Progenitor cell of endocrine pancreas (in vitro differentiated cells): ENCODE data around the gene GUCY1A2. TPM values are rescaled to one million over a fixed set of nuclear protein-coding genes. Genes with fewer than 3 reads are reported as not detected.

Experiments
- DNase-seq: peaks from one replicate; pipeline ENCODE4 v3.0.0; 2021; ENCODE audit warnings: low spot score; ENCODE audit not compliant: unreplicated experiment
- H3K27ac Mint-ChIP-seq: 2 replicates; pipeline ENCODE4 v1.8.0; 2021; ENCODE audit warnings: mild to moderate bottlenecking, moderate library complexity, mixed read lengths
- H3K27me3 Mint-ChIP-seq: 2 replicates; pipeline ENCODE4 v1.8.0; 2021; ENCODE audit warnings: mixed read lengths
- H3K36me3 Mint-ChIP-seq: 2 replicates; pipeline ENCODE4 v1.8.0; 2022; ENCODE audit warnings: mixed read lengths; ENCODE audit not compliant: insufficient read depth
- H3K4me1 Mint-ChIP-seq: 2 replicates; pipeline ENCODE4 v1.8.0; 2021; ENCODE audit warnings: low read depth, mixed read lengths
- H3K4me3 Mint-ChIP-seq: 2 replicates; pipeline ENCODE4 v1.8.0; 2021; ENCODE audit warnings: low read depth, mild to moderate bottlenecking, moderate library complexity, mixed read lengths
- H3K9me3 Mint-ChIP-seq: 2 replicates; pipeline ENCODE4 v1.8.0; 2021; ENCODE audit warnings: low read depth, mixed read lengths
- total RNA-seq: library from RNA; stranded (reverse); gene quantifications from 2 replicates; pipeline ENCODE4 v1.2.1, GENCODE V29; 2021
- TF ChIP-seq, protein P1 (sequence below): fragments of 200-600 bp; sonication (generic); IDR thresholded peaks from one replicate; pipeline ENCODE4 v1.5.0; 2021; ENCODE audit warnings: antibody characterized with exemption, mild to moderate bottlenecking; ENCODE audit not compliant: unreplicated experiment

The GUCY1A2 gene
- total RNA-seq, 1 donor from 2014 or later, result 38.5 TPM

DNA sequence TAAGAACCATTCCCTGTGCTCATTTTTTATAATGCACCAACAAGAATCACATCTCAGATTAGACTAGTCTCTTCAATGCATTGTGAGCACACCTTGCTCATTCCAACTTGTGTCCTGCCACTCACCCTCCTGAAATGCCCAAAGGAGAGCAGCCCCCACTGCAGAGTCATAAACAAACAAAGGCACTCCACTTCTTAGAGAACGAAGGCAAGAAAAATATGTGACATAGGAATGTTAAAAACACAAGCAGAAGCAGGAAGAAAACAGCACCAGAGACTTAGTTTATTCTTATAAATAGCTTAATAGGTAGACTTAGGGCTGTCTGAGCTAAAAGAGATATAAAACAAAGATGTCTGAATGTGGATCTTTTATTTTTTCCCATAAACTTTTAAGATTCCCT lies 57.2 kb downstream of the GUCY1A2 start:
- H3K9me3 Mint-ChIP-seq, result peaks cover 3% of the 10 kb centered on the region
- DNase-seq, result no peak

DNA sequence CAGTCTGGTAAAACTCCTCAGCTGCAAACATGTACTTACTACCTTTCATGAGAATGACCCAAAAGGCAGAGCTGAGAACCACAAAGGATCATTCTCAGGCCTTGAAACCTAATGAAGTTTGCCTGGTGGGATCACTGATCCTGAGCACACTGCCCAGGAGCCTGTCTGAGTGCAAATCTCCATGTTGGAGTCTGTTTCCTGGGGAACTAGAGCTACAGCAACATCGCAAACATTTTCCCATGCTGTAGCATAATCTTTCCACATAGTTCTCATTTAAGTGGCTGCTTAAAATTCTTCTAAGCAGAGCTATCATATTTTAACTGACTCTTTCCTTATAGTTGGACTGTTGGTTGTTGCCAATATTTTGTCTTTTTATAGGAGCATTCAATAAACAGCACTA lies 58.5 kb downstream of the GUCY1A2 start:
- Mint-ChIP-seq H3K36me3 (peaks cover 25% of the 10 kb centered on the region), H3K9me3 (peaks cover 7% of the 10 kb centered on the region), H3K27me3 (no peaks in the 10 kb centered on the region), H3K4me1 (peaks cover 14% of the 10 kb centered on the region), H3K4me3 (no peak overlapping the region), H3K27ac (peak overlapping the region; percentile 38)
- DNase-seq, result no peak
- TF ChIP-seq, protein P1, sequence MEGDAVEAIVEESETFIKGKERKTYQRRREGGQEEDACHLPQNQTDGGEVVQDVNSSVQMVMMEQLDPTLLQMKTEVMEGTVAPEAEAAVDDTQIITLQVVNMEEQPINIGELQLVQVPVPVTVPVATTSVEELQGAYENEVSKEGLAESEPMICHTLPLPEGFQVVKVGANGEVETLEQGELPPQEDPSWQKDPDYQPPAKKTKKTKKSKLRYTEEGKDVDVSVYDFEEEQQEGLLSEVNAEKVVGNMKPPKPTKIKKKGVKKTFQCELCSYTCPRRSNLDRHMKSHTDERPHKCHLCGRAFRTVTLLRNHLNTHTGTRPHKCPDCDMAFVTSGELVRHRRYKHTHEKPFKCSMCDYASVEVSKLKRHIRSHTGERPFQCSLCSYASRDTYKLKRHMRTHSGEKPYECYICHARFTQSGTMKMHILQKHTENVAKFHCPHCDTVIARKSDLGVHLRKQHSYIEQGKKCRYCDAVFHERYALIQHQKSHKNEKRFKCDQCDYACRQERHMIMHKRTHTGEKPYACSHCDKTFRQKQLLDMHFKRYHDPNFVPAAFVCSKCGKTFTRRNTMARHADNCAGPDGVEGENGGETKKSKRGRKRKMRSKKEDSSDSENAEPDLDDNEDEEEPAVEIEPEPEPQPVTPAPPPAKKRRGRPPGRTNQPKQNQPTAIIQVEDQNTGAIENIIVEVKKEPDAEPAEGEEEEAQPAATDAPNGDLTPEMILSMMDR, result no peak

More for the DNA sequence above, 57.2 kb downstream of the GUCY1A2 start:
- Mint-ChIP-seq H3K36me3 (peaks cover 22% of the 10 kb centered on the region), H3K4me1 (peaks cover 14% of the 10 kb centered on the region), H3K27me3 (no peaks in the 10 kb centered on the region), H3K4me3 (no peak overlapping the region), H3K27ac (no peak overlapping the region)
- TF ChIP-seq, protein P1, result no peak

DNA sequence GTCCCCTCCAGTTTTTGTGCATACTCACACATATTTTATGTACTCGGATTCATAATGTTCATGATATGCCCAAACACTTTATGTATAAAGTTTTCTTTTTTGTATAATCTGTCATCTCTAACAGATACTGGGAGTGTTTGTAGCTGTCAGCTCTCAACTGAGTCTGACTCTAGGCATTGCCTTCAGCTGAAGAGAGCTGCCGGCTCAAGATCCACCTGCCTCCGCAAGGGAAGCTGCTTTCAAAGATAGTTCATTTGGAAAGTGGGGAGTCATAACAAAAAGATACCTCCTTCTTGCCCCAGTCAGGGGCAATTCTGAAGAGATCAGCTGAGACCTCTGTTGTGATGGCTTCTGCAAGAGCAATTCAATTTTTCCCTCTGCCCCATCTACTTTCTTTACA lies 58.9 kb downstream of the GUCY1A2 start:
- no peak overlapping the region for H3K27ac Mint-ChIP-seq
- H3K4me3 Mint-ChIP-seq, result no peak overlapping the region
- H3K9me3 Mint-ChIP-seq, result peaks cover 7% of the 10 kb centered on the region
- peaks cover 14% of the 10 kb centered on the region for H3K4me1 Mint-ChIP-seq
- peaks cover 24% of the 10 kb centered on the region for H3K36me3 Mint-ChIP-seq
- no peak for DNase-seq
- TF ChIP-seq, protein P1, result no peak
- no peaks in the 10 kb centered on the region for H3K27me3 Mint-ChIP-seq

DNA sequence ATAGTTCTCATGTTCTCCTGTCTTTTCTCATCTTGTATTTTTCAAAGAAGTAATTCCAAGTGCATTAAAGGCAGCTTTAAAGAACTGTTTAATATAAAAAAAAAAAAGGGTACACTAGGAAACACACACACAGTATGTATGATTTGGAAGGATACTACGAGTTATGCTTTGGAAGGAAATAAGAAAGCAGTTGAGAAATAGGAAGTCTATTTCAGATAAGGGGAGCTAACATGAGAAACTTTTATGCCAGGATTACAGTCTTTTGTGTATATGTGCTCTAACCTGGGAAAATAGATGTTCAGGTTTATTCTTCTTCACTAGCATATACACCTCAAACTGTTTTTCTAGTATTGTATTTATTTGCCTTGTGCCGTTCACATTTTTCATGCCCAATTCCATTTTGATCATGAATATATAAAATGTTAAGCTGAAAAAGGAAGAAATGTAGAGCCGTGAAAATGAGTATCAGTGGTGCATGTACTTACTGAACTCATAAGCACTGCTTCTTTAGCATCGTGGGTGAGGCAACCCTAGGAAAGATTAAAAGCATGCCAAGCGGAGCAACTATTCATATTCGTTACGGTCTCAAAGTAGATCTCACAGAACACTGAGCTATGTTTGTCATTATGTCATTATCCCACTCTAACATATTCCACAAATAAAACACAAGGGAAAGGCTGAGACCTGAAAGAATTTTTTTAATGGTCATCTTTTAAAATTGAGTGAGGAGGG lies 59.6 kb downstream of the GUCY1A2 start:
- H3K4me1 Mint-ChIP-seq, result peaks cover 14% of the 10 kb centered on the region
- no peak for DNase-seq

DNA sequence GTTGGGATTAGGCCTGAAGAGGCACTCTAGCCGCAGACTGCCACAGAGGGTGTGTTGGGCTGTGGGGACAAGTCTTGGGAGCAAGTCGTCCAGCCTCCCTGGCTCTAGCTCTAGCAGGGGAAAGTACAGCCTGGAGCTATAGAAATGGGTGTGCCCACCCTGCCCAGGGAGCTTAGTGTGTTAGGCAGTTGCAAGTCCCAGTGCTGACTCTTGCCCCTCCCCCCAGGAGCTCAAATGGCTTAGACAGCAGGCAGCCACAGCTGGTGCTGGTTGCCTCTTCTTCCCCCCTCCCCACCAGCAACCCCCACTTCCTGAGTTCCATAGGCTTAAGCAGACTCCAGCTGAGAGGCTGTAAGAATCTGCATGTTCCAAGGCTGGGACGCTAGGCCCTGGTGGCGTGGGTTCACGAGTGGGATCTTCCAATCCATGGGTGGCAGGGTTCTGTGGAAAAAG lies 61.2 kb downstream of the GUCY1A2 start:
- Mint-ChIP-seq H3K36me3 (peaks cover 23% of the 10 kb centered on the region), H3K27me3 (no peaks in the 10 kb centered on the region), H3K9me3 (peaks cover 14% of the 10 kb centered on the region), H3K4me1 (peaks cover 14% of the 10 kb centered on the region), H3K27ac (no peak overlapping the region), H3K4me3 (no peak overlapping the region)
- TF ChIP-seq, protein P1, result no peak
- DNase-seq, result no peak

More for the DNA sequence above, 59.6 kb downstream of the GUCY1A2 start:
- Mint-ChIP-seq H3K27ac (peak overlapping the region; percentile 29), H3K27me3 (no peaks in the 10 kb centered on the region), H3K4me3 (no peak overlapping the region), H3K36me3 (peaks cover 23% of the 10 kb centered on the region), H3K9me3 (peaks cover 12% of the 10 kb centered on the region)
- TF ChIP-seq, protein P1, result no peak
